NCI-H1417 treated with DMSO at 0.1 percent for 48 hours (cell line): ENCODE results near the gene MTPN.

Experiments used
- DNase-seq: peaks from one replicate; lab custom pipeline; 2025; lab: John Stamatoyannopoulos, UW

The MTPN gene

DNA sequence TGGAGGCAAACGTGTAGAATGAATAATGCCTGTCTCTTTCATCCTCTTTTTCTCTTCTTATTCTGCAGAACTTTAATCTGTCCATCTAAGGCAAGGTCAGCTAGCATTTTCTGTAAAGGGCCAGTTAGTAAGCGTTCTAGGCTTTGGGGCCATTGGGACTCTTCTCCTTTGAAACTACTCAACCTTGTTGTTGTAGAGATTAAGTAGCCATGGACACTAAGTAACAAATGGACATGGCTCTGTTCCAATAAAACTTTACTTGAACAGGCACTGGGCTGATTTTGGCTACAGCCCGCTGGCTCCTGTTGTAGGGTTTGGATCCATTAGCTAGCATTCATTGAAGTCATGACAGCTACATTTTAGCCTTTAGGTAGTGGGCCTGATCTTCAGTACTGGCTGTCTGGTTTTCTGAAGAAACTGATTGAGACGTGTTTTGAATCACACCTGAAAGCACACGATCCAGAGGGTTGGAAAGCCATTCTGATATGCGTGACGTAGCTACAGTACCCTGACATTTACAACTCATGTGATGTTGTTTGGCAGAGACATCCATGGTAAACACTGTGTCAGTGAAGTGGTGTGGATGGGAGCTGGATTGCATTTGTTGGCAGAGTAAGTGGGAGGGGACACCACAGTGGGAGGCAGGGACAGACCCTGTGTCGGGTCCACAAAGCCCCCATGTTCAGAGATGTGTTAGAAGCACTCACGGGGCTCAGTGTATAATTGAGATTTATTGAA lies 92.5 kb downstream of the MTPN start:
- DNase-seq = no peak

DNA sequence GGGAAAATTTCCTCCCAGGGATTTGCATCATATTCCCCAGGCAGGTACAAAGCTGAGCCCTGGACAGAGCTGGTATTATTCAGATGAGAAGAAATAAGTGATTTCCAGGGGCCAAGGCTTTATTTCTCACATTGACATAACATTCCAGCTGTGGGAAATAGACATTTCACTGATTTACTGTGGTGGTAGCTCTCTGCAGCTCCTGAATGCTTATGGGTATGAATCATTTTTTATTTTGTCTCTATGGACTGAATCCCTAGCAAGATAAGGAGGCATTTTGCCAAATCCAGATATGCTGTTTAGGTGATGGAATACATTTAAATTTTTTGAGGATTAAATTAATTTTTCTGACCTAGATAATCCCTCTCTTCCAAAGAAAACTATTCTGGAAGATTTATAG lies 97.9 kb downstream of the MTPN start:
- DNase-seq = no peak

DNA sequence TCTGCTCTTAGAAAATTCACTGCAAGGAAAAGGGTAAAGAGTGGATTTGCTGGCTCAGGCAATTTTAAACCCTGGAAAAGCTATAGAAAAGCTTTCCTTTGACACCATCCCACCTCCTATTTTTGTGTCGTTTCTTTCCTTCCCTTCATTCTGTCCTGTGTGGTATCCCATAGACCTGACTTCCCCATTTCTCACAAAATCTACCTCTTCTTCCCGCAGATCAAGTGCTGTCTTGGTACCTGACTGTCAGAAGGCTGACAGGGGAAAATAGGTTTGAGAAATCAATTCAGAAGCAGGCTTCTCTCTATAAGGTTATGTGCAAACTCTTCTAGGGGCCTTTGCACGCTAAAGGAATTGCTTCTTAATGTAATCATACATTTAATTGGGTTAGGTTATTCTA lies 98.9 kb downstream of the MTPN start:
- no peak for DNase-seq

DNA sequence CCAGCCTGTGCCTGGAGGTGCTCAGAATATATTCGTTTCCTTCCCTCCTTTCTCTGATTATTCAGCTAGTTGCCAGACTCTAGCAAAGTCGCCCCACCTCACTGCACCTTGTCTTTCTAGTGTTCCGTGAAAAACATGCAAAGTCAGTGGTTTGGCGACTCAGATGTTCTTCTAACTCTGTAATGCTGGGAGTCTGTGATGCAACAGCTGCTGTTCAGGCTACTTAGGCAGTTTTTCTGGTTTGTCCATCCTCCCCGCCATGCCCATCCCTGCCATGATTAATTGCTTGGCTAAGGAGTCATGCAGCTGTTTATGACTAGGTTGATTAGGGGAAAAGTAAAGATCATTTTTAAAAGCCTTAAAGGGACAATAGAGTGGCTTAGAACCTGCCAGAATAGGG lies 99.4 kb downstream of the MTPN start:
- DNase-seq = peak; percentile 37
